Activated naive CD8-positive, alpha-beta T cell treated with anti-CD3 and anti-CD28 coated beads, Interleukin-2, amount 10 ng/mL, durations not matched to agents 7 days and 5 days (primary cell): ENCODE measurements around the gene RAPGEF6. TPM values are rescaled to one million over a fixed set of nuclear protein-coding genes. Genes with fewer than 3 reads are reported as not detected.
"Not testable (repeated sequence)": the region's sequence is repeated elsewhere in the genome, so short reads cannot be mapped to it uniquely, and the experiment has no call there.

Experiments
- ATAC-seq: fragments of 150-1000 bp; cut with Tn5 transposase; one replicate; pipeline ENCODE4 v1.10.0; 2021; ENCODE audit warnings: low read depth, moderate library complexity
- POLR2A ChIA-PET: fragments of 350-600 bp; sonication (Branson Sonifier 250); formaldehyde crosslinking; loops from one replicate; lab custom pipeline; 2021; ENCODE audit warnings: antibody characterized with exemption; lab: Charles Lee
- DNase-seq: peaks from one replicate; pipeline ENCODE4 v3.0.0; 2021
- H3K27ac Mint-ChIP-seq: one replicate; pipeline ENCODE4 v1.8.0; 2022; ENCODE audit warnings: mild to moderate bottlenecking, mixed read lengths
- H3K27me3 Mint-ChIP-seq: one replicate; pipeline ENCODE4 v1.8.0; 2022; ENCODE audit warnings: mild to moderate bottlenecking, moderate library complexity, mixed read lengths
- H3K36me3 Mint-ChIP-seq: one replicate; pipeline ENCODE4 v1.8.0; 2021; ENCODE audit warnings: mild to moderate bottlenecking, mixed read lengths
- H3K4me1 Mint-ChIP-seq: one replicate; pipeline ENCODE4 v1.8.0; 2021; ENCODE audit warnings: mixed read lengths
- H3K4me3 Mint-ChIP-seq: one replicate; pipeline ENCODE4 v1.8.0; 2022; ENCODE audit warnings: mild to moderate bottlenecking, moderate library complexity, mixed read lengths
- H3K9me3 Mint-ChIP-seq: one replicate; pipeline ENCODE4 v1.8.0; 2021; ENCODE audit warnings: mixed read lengths
- total RNA-seq, 2 experiments: library from RNA; stranded (reverse); gene quantifications; one replicate each; pipeline ENCODE4 v1.2.3, GENCODE V29; 2021

Gene RAPGEF6, protein sequence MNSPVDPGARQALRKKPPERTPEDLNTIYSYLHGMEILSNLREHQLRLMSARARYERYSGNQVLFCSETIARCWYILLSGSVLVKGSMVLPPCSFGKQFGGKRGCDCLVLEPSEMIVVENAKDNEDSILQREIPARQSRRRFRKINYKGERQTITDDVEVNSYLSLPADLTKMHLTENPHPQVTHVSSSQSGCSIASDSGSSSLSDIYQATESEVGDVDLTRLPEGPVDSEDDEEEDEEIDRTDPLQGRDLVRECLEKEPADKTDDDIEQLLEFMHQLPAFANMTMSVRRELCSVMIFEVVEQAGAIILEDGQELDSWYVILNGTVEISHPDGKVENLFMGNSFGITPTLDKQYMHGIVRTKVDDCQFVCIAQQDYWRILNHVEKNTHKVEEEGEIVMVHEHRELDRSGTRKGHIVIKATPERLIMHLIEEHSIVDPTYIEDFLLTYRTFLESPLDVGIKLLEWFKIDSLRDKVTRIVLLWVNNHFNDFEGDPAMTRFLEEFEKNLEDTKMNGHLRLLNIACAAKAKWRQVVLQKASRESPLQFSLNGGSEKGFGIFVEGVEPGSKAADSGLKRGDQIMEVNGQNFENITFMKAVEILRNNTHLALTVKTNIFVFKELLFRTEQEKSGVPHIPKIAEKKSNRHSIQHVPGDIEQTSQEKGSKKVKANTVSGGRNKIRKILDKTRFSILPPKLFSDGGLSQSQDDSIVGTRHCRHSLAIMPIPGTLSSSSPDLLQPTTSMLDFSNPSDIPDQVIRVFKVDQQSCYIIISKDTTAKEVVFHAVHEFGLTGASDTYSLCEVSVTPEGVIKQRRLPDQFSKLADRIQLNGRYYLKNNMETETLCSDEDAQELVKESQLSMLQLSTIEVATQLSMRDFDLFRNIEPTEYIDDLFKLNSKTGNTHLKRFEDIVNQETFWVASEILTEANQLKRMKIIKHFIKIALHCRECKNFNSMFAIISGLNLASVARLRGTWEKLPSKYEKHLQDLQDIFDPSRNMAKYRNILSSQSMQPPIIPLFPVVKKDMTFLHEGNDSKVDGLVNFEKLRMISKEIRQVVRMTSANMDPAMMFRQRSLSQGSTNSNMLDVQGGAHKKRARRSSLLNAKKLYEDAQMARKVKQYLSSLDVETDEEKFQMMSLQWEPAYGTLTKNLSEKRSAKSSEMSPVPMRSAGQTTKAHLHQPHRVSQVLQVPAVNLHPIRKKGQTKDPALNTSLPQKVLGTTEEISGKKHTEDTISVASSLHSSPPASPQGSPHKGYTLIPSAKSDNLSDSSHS (N-terminal part only)
- 10 to 100 TPM; 51.2 to 51.5 TPM for total RNA-seq

DNA sequence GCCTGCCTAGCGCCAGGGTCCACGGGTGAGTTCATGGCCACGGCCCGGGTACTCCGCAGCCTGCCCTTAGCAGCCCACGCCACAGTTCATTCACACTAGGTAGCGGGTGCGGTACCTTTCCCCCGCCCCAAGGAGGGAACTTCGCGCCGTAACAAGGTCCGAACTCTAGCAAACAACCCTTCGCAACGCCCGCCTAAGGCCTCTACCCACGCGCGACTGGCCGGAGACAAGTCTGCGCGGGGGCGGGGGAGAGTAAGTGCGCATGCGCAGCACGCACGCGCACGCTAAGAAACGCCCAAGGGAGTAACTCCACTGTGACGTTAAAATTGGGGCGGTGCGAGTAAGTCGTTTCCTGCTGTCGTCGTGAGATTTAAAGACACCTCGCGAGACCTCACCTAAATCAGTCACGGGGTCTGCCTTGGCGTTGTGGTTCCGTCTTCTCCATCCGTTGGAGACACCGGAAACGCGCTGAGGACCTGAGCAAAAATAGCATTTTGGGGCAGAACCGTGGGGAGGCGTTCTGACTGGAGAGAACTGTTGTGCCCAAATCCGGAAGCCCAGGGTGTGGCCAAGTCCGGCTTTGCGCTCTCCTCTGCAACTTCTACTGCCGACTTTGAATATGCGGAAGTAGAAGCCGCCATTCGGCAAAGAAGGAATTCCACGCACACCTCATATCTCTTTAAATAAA is at the start of gene RAPGEF6:
RAPGEF6 (minus strand) TSS at position 234 of the 688 bp plus-strand sequence; CDS start at position 35, 199 bp downstream.
- Mint-ChIP-seq H3K27me3 (no peaks in the 10 kb centered on the region), H3K4me3 (peak within 1 kb of the TSS; percentile 96), H3K27ac (peak within 1 kb of the TSS; percentile 94), H3K9me3 (no peaks in the 10 kb centered on the region), H3K4me1 (peaks cover 18% of the 10 kb centered on the region), H3K36me3 (peaks cover 1% of the 10 kb centered on the region)
- POLR2A ChIA-PET: interaction anchor here (0.6 to 1.4 kb wide), 8 partner anchors 11 to 1301 kb away, joined by 3 to 14 read pairs (median 3); partner anchors contain the start of gene FNIP1
- peak; percentile 92 for DNase-seq
- ATAC-seq: peak; percentile 91

- H3K27me3 Mint-ChIP-seq: no peaks in the 10 kb centered on the region
- H3K36me3 Mint-ChIP-seq: peaks cover 26% of the 10 kb centered on the region
- H3K4me1 Mint-ChIP-seq: no peaks in the 10 kb centered on the region
- POLR2A ChIA-PET: no interaction called here
- DNase-seq: no peak
- H3K4me3 Mint-ChIP-seq: no peak overlapping the region
- ATAC-seq: no peak
- H3K9me3 Mint-ChIP-seq: no peaks in the 10 kb centered on the region
- no peak overlapping the region for H3K27ac Mint-ChIP-seq
Observed at GRCh38 chr5:131684595-131684994, 49.6 kb upstream of the RAPGEF6 start.

DNA sequence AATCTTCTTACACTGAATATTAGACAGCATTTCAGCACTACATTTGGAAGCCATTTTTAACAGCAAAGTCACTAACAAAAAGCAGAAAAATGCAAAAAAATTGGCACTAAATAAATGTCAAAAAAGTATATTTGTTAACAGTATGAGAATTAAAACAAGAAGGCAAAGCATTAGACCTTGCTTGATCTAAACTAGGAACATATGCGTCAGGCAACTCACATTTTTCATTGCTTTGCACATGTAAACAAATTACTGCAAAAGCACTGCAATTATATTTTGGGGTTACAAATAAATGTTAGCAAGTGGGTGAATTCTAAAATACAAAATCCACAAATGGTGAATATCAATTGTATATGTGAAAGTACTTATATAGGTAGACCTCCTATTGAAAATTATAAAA is 49.0 kb upstream of the RAPGEF6 start:
- Mint-ChIP-seq H3K36me3 (peaks cover 27% of the 10 kb centered on the region), H3K4me1 (no peaks in the 10 kb centered on the region), H3K27ac (no peak overlapping the region), H3K4me3 (no peak overlapping the region), H3K27me3 (no peaks in the 10 kb centered on the region), H3K9me3 (no peaks in the 10 kb centered on the region)
- DNase-seq (no peak), ATAC-seq (no peak)
- POLR2A ChIA-PET: no interaction called here

DNA sequence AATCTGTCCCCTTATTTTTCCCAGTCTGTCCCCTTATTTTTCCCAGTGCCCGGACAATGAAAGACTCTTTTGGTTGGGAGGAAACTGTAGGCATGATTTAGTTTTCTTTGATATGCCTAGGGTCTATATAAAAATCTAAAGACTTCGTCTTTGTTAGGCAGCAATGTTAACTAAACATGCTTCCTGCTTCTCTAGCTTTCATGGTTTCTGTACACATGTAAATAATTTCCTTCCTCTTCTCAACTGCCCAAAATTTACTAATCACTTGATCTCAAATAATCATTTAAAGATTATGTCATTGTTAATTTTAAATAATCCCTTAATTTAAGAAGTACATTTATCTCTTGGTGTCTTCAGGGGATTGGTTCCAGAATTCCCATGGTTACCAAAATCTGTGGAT is 47.8 kb upstream of the RAPGEF6 start:
- no peak overlapping the region for H3K27ac Mint-ChIP-seq
- no peak for ATAC-seq
- peaks cover 24% of the 10 kb centered on the region for H3K36me3 Mint-ChIP-seq
- DNase-seq: no peak
- POLR2A ChIA-PET: no interaction called here
- H3K4me1 Mint-ChIP-seq: no peaks in the 10 kb centered on the region
- no peaks in the 10 kb centered on the region for H3K27me3 Mint-ChIP-seq
- H3K4me3 Mint-ChIP-seq: no peak overlapping the region
- no peaks in the 10 kb centered on the region for H3K9me3 Mint-ChIP-seq

- peaks cover 2% of the 10 kb centered on the region for H3K4me1 Mint-ChIP-seq
- peaks cover 26% of the 10 kb centered on the region for H3K36me3 Mint-ChIP-seq
- no peak for DNase-seq
- ATAC-seq: no peak
- H3K9me3 Mint-ChIP-seq: no peaks in the 10 kb centered on the region
- POLR2A ChIA-PET: no interaction called here
- no peaks in the 10 kb centered on the region for H3K27me3 Mint-ChIP-seq
- H3K4me3 Mint-ChIP-seq: no peak overlapping the region
- no peak overlapping the region for H3K27ac Mint-ChIP-seq
Observed at GRCh38 chr5:131682175-131682574, 47.1 kb upstream of the RAPGEF6 start.

- no peak overlapping the region for H3K27ac Mint-ChIP-seq
- peaks cover 4% of the 10 kb centered on the region for H3K4me1 Mint-ChIP-seq
- H3K9me3 Mint-ChIP-seq: peaks cover 4% of the 10 kb centered on the region
- no peaks in the 10 kb centered on the region for H3K27me3 Mint-ChIP-seq
- ATAC-seq (no peak), DNase-seq (no peak)
- POLR2A ChIA-PET: no interaction called here
- H3K4me3 Mint-ChIP-seq: no peak overlapping the region
- H3K36me3 Mint-ChIP-seq: peaks cover 42% of the 10 kb centered on the region
Observed at GRCh38 chr5:131679911-131680310, 44.9 kb upstream of the RAPGEF6 start.

DNA sequence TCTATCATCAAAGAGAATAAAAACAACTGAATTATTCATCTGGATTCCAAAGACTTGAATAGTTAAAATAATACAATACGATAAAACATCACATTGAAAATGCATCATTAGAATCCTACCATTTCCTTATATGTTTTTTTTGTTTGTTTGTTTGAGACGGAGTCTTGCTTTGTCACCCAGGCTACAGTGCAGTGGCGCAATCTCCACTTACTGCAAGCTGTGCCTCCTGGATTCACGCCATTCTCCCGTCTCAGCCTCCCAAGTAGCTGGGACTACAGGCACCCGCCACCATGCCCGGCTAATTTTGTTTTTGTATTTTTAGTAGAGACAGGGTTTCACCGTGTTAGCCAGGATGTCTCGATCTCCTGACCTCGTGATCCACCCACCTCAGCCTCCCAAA is 43.2 kb upstream of the RAPGEF6 start:
- ATAC-seq: not testable (repeated sequence)

GRCh38 chr5:131677115-131677514 is 42.1 kb upstream of the RAPGEF6 start:
- H3K36me3 Mint-ChIP-seq: peaks cover 61% of the 10 kb centered on the region
- DNase-seq (no peak), ATAC-seq (no peak)
- peaks cover 23% of the 10 kb centered on the region for H3K4me1 Mint-ChIP-seq
- no peaks in the 10 kb centered on the region for H3K27me3 Mint-ChIP-seq
- no peak overlapping the region for H3K27ac Mint-ChIP-seq
- H3K9me3 Mint-ChIP-seq: peaks cover 6% of the 10 kb centered on the region
- POLR2A ChIA-PET: no interaction called here
- no peak overlapping the region for H3K4me3 Mint-ChIP-seq

More for the DNA sequence above, 43.2 kb upstream of the RAPGEF6 start:
- H3K4me3 Mint-ChIP-seq, DNase-seq, POLR2A ChIA-PET, H3K27me3 Mint-ChIP-seq, H3K9me3 Mint-ChIP-seq, H3K27ac Mint-ChIP-seq: not testable (repeated sequence)
- peaks cover 55% of the 10 kb centered on the region for H3K36me3 Mint-ChIP-seq
- peaks cover 16% of the 10 kb centered on the region for H3K4me1 Mint-ChIP-seq

DNA sequence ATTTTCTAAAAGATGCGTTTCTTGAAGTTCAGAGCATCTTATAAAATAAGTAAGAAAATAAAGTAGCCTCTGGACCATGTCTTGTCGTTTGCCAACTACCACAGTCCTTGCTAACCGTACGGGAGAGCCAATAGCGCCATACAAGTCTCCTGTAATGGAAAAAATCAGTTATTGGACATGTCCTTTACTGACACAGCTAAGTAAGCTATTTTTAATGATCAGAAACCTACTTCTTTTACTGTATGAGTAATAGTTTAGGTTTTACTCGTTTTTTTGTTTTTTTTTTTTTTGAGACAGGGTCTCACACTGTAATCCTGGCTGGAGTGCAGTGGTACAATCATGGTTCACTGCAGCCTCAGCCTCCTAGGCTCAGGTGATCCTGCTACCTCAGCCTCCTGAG is 37.7 kb upstream of the RAPGEF6 start:
- POLR2A ChIA-PET: interaction anchor here (0.7 kb wide), 1 partner anchor 347 kb away, joined by 3 read pairs; no protein-coding TSS in a partner anchor
- no peak for DNase-seq
- H3K4me3 Mint-ChIP-seq: no peak overlapping the region
- H3K27me3 Mint-ChIP-seq: no peaks in the 10 kb centered on the region
- H3K9me3 Mint-ChIP-seq: peaks cover 6% of the 10 kb centered on the region
- no peak overlapping the region for H3K27ac Mint-ChIP-seq
- peaks cover 68% of the 10 kb centered on the region for H3K36me3 Mint-ChIP-seq
- ATAC-seq: no peak
- H3K4me1 Mint-ChIP-seq: peaks cover 38% of the 10 kb centered on the region

DNA sequence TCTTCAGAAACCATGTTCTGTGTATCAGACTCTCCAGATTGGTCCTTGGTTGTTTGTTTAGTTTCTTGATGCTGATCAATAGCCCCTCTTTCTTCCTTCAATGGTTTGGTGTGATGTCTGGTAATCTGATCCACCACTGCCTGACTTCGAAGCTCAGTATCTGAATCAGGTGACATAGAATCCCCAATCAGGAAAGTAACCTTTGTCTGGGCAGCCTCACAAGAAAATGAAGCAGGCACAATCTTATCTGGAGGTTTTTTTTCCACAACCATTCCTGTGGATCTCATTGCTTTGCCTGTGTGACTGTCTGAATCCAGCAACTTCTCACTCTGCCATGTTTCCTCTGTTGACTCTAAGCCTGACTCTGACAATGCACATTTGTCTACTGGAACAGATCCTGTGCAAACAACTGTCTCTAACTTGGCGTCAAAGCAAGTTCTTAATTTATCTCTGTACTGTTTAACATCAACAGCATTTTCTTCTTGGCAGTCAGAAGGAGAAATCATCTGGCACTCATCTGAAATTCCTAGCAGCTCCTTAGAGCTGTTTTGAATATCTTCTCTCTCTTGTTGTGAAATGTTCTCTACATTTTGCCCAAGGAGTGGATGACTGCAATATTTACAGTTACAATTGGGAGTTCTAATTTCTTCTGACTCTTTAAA is 37.1 kb upstream of the RAPGEF6 start:
- Mint-ChIP-seq H3K27ac (peak overlapping the region; percentile 62), H3K36me3 (peaks cover 66% of the 10 kb centered on the region), H3K27me3 (no peaks in the 10 kb centered on the region), H3K9me3 (peaks cover 6% of the 10 kb centered on the region), H3K4me1 (peaks cover 36% of the 10 kb centered on the region), H3K4me3 (no peak overlapping the region)
- ATAC-seq (no peak), DNase-seq (no peak)
- POLR2A ChIA-PET: no interaction called here

DNA sequence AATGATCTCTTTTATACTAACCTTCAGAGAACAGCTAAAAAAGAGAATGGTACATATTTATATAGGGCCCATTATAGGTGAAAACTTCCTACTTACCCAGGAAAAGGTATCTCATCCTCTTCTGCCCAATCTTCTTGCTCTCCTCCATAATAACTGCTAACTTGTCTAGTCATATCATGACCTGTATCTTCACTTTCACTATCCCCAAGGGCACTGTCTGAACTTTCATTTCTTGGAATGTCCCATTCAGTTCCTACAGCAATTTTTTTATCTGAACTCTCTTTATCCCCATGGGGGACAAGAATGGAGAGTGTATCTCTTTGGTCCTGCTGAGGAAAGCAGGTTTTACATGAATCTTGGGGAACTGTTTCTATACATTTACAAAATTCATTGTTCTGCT is 36.4 kb upstream of the RAPGEF6 start:
- Mint-ChIP-seq H3K4me3 (no peak overlapping the region), H3K27me3 (no peaks in the 10 kb centered on the region), H3K36me3 (peaks cover 64% of the 10 kb centered on the region), H3K27ac (no peak overlapping the region), H3K9me3 (peaks cover 6% of the 10 kb centered on the region), H3K4me1 (peaks cover 36% of the 10 kb centered on the region)
- POLR2A ChIA-PET: no interaction called here
- DNase-seq: no peak
- peak; percentile 72 for ATAC-seq

- H3K36me3 Mint-ChIP-seq: peaks cover 64% of the 10 kb centered on the region
- no peaks in the 10 kb centered on the region for H3K27me3 Mint-ChIP-seq
- no peak for ATAC-seq
- peaks cover 1% of the 10 kb centered on the region for H3K4me1 Mint-ChIP-seq
- POLR2A ChIA-PET: no interaction called here
- H3K4me3 Mint-ChIP-seq: no peak overlapping the region
- peaks cover 9% of the 10 kb centered on the region for H3K9me3 Mint-ChIP-seq
- DNase-seq: no peak
- no peak overlapping the region for H3K27ac Mint-ChIP-seq
Observed at GRCh38 chr5:131664929-131665328, 29.9 kb upstream of the RAPGEF6 start.
